ENCODE data around the gene ETFDH.

ETFDH gene

GRCh38 chr4:158630893-158631292 is 41.2 kb upstream of the ETFDH start:
- H3K36me3 ChIP-seq (replicated peaks; ENCODE audit: insufficient read depth, low read length) = no peaks in the 10 kb centered on the region
- H4K20me1 ChIP-seq (ENCODE audit: insufficient read depth, low read length) = no peaks in the 10 kb centered on the region
- DNase-seq = no peak
- no peaks in the 10 kb centered on the region for H3K79me2 ChIP-seq (ENCODE audit: low read length)
- no peak overlapping the region for H2AFZ ChIP-seq (ENCODE audit: low read length)
- TF ChIP-seq, protein P1, sequence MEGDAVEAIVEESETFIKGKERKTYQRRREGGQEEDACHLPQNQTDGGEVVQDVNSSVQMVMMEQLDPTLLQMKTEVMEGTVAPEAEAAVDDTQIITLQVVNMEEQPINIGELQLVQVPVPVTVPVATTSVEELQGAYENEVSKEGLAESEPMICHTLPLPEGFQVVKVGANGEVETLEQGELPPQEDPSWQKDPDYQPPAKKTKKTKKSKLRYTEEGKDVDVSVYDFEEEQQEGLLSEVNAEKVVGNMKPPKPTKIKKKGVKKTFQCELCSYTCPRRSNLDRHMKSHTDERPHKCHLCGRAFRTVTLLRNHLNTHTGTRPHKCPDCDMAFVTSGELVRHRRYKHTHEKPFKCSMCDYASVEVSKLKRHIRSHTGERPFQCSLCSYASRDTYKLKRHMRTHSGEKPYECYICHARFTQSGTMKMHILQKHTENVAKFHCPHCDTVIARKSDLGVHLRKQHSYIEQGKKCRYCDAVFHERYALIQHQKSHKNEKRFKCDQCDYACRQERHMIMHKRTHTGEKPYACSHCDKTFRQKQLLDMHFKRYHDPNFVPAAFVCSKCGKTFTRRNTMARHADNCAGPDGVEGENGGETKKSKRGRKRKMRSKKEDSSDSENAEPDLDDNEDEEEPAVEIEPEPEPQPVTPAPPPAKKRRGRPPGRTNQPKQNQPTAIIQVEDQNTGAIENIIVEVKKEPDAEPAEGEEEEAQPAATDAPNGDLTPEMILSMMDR (IDR thresholded peaks at IDR 0.05; ENCODE audit: low read length) = no peak
- no peak for TF ChIP-seq EZH2phosphoT487 (IDR thresholded peaks at IDR 0.05; ENCODE audit: low read length)
- no peak for TF ChIP-seq EZH2 (optimal IDR thresholded peaks at IDR 0.05; ENCODE audit: low read depth, low read length)
- no peaks in the 10 kb centered on the region for H3K9me3 ChIP-seq (replicated peaks; ENCODE audit: insufficient read depth, low read length)
- H3K27ac ChIP-seq (ENCODE audit: low read length) = no peak overlapping the region
- H3K4me2 ChIP-seq (ENCODE audit: low read depth, low read length) = no peak overlapping the region
- H3K27me3 ChIP-seq (replicated peaks; ENCODE audit: insufficient read depth, low read length) = no peaks in the 10 kb centered on the region
- H3K4me3 ChIP-seq (ENCODE audit: low read length) = no peak overlapping the region
- no peaks in the 10 kb centered on the region for H3K4me1 ChIP-seq (ENCODE audit: low read length)
- no peak overlapping the region for H3K9ac ChIP-seq (ENCODE audit: low read length)
- H3K9me2 ChIP-seq (replicated peaks; ENCODE audit: insufficient read depth, low read length) = no peaks in the 10 kb centered on the region
- H3F3A ChIP-seq (ENCODE audit: insufficient read depth, low read length) = no peaks in the 10 kb centered on the region

DNA sequence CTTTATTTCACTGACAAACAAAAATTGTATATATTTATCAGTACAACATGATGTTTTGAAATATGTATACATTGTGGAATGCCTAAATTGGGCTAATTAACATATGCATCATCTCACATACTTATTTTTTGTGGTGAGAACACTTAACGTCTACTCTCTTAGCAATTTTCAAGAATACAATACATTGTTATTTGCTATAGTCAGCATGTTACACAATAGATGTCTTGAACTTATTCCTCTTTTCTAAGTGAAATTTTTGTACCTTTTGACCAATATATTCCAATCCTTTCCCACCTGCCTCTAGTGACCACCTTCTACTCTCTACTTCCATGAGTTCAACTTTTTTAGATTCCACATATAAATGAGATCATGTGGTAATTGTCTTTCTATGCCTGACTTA is 35.5 kb upstream of the ETFDH start:
- DNase-seq = no peak
- Histone ChIP-seq H3K9ac (ENCODE audit: low read length) (no peak overlapping the region), H4K20me1 (ENCODE audit: insufficient read depth, low read length) (no peaks in the 10 kb centered on the region), H3K27me3 (replicated peaks; ENCODE audit: insufficient read depth, low read length) (no peaks in the 10 kb centered on the region), H3K36me3 (replicated peaks; ENCODE audit: insufficient read depth, low read length) (no peaks in the 10 kb centered on the region), H3K9me2 (replicated peaks; ENCODE audit: insufficient read depth, low read length) (no peaks in the 10 kb centered on the region), H2AFZ (ENCODE audit: low read length) (no peak overlapping the region), H3K27ac (ENCODE audit: low read length) (no peak overlapping the region), H3K4me3 (ENCODE audit: low read length) (no peak overlapping the region), H3F3A (ENCODE audit: insufficient read depth, low read length) (no peaks in the 10 kb centered on the region), H3K4me2 (ENCODE audit: low read depth, low read length) (no peak overlapping the region), H3K79me2 (ENCODE audit: low read length) (no peaks in the 10 kb centered on the region), H3K4me1 (ENCODE audit: low read length) (no peaks in the 10 kb centered on the region), H3K9me3 (replicated peaks; ENCODE audit: insufficient read depth, low read length) (no peaks in the 10 kb centered on the region)
- TF ChIP-seq, protein P1 (IDR thresholded peaks at IDR 0.05; ENCODE audit: low read length) = no peak
- TF ChIP-seq EZH2phosphoT487 (IDR thresholded peaks at IDR 0.05; ENCODE audit: low read length) (no peak), EZH2 (optimal IDR thresholded peaks at IDR 0.05; ENCODE audit: low read depth, low read length) (no peak)

DNA sequence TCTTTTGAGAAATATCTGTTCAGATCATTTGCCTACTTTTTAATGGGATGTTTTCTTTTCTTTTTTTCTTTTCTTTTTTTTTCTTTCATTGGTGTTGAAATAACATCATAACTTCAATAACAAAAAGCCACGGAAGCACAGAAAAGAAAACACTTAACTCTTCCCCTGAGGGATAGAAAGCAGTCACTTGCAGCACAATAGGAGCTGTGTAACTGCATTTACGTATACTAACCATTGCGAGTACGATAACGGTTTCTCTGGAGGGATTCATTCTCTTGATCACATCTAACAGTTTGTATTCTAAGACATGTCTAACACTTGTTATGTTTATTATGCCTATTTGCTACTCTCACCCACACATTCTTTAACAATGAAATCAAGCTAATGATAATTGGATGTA is 27.7 kb upstream of the ETFDH start:
- no peaks in the 10 kb centered on the region for H3F3A ChIP-seq (ENCODE audit: insufficient read depth, low read length)
- H3K9ac ChIP-seq (ENCODE audit: low read length) = no peak overlapping the region
- H3K9me2 ChIP-seq (replicated peaks; ENCODE audit: insufficient read depth, low read length) = no peaks in the 10 kb centered on the region
- no peaks in the 10 kb centered on the region for H3K79me2 ChIP-seq (ENCODE audit: low read length)
- H3K4me1 ChIP-seq (ENCODE audit: low read length) = no peaks in the 10 kb centered on the region
- DNase-seq = no peak
- TF ChIP-seq EZH2phosphoT487 (IDR thresholded peaks at IDR 0.05; ENCODE audit: low read length) (no peak), EZH2 (optimal IDR thresholded peaks at IDR 0.05; ENCODE audit: low read depth, low read length) (no peak)
- TF ChIP-seq, protein P1 (IDR thresholded peaks at IDR 0.05; ENCODE audit: low read length) = no peak
- H3K27me3 ChIP-seq (replicated peaks; ENCODE audit: insufficient read depth, low read length) = no peaks in the 10 kb centered on the region
- no peak overlapping the region for H3K4me2 ChIP-seq (ENCODE audit: low read depth, low read length)
- H3K9me3 ChIP-seq (replicated peaks; ENCODE audit: insufficient read depth, low read length) = no peaks in the 10 kb centered on the region
- H3K27ac ChIP-seq (ENCODE audit: low read length) = no peak overlapping the region
- H3K4me3 ChIP-seq (ENCODE audit: low read length) = no peak overlapping the region
- no peaks in the 10 kb centered on the region for H4K20me1 ChIP-seq (ENCODE audit: insufficient read depth, low read length)
- H3K36me3 ChIP-seq (replicated peaks; ENCODE audit: insufficient read depth, low read length) = no peaks in the 10 kb centered on the region
- H2AFZ ChIP-seq (ENCODE audit: low read length) = no peak overlapping the region
